Transverse colon (tissue), 4 donors: Measurements from ENCODE around the gene SEC31A. TPM values are rescaled to one million over a fixed set of nuclear protein-coding genes. Genes with fewer than 3 reads are reported as not detected.
"Not testable (repeated sequence)": the region's sequence is repeated elsewhere in the genome, so short reads cannot be mapped to it uniquely, and the experiment has no call there.

Experiments used
- DNase-seq: peaks from one replicate; pipeline ENCODE4 v3.0.0-alpha.2; 2019
- H3K27ac ChIP-seq, 4 donors: fragments of 200-600 bp; sonication (generic); 2 replicates each; pipeline ENCODE4 v1.5.1; 2016 to 2018; ENCODE audit warnings: inconsistent platforms in 4 of 4
- H3K27me3 ChIP-seq: fragments of 200-600 bp; sonication (generic); 2 replicates; pipeline ENCODE4 v1.5.1; 2017; ENCODE audit warnings: inconsistent platforms
- H3K36me3 ChIP-seq, 4 donors: fragments of 200-600 bp; sonication (generic); 2 replicates each; pipeline ENCODE4 v1.5.1; 2017 to 2019; ENCODE audit warnings: inconsistent platforms in 4 of 4
- H3K4me1 ChIP-seq, 4 donors: fragments of 200-600 bp; sonication (generic); 2 replicates each; pipeline ENCODE4 v1.5.1; 2017 to 2020; ENCODE audit warnings: inconsistent platforms in 4 of 4
- H3K4me3 ChIP-seq, 4 donors: fragments of 200-600 bp; sonication (generic); 1 replicate in 1 of 4; 2 replicates in 3 of 4; pipeline versions ENCODE4 v1.5.1 to v1.6.1; 2017 to 2019; ENCODE audit warnings: inconsistent platforms in 4 of 4
- H3K9me3 ChIP-seq, 2 donors: fragments of 200-600 bp; sonication (generic); 2 replicates each; pipeline ENCODE4 v1.5.1; 2017 to 2019; ENCODE audit warnings: inconsistent platforms in 2 of 2
- EP300 ChIP-seq: sonication (generic); formaldehyde crosslinking; IDR thresholded peaks from one replicate; pipeline ENCODE4 v1.6.1; 2017; ENCODE audit warnings: antibody characterized with exemption, low read depth
- POLR2A ChIP-seq: fragments of 450-650 bp; IDR thresholded peaks from one replicate; pipeline ENCODE4 v1.6.1; 2016; ENCODE audit warnings: antibody characterized with exemption, mild to moderate bottlenecking, moderate library complexity
- POLR2AphosphoS5 ChIP-seq, 3 donors: sonication (generic); formaldehyde crosslinking; IDR thresholded peaks; one replicate each; pipeline ENCODE4 v1.6.1; 2016; ENCODE audit warnings: antibody characterized with exemption in 3 of 3
- WGBS, 2 donors: methylation state at CpG; one replicate each; pipeline ENCODE4 v1.1.5; 2018; ENCODE audit warnings: low coverage in 1 of 2; 5-methylcytosine and 5-hydroxymethylcytosine counted together
- in situ Hi-C, 4 donors: fragments of 200-750 bp; cut with MboI; loops; one replicate each; pipeline versions ENCODE4 v1.15.0 to v1.15.1; 2017; ENCODE audit warnings: low sequenced_read_pairs in 3 of 4, low pct_ligation_motif_present in 1 of 4, low pct_unique_long_range_greater_than_20kb in 1 of 4
- intact Hi-C: fragments of 100-400 bp; cut with DNase I; formaldehyde crosslinking; loops from one replicate; pipeline ENCODE4 v1.15.1; 2023; ENCODE audit warnings: low total_unique reads
- total RNA-seq, 4 donors: library from RNA; depleted of rRNA; stranded (reverse); fragments of >200 nt; gene quantifications; one replicate each; pipeline ENCODE4 v1.1.0, GENCODE V29; 2016
- TF ChIP-seq, protein P1 (sequence below), 5 experiments: fragments of 200-600 bp in 3 of 5; fragments of 450-650 bp in 2 of 5; sonication (generic) in 3 of 5; IDR thresholded peaks; 1 replicate in 2 of 5; 2 replicates in 3 of 5; pipeline ENCODE4 v1.5.1; 2016 to 2017; ENCODE audit warnings: antibody characterized with exemption in 5 of 5, inconsistent platforms in 3 of 5, mild to moderate bottlenecking in 2 of 5, moderate library complexity in 1 of 5

Gene SEC31A
- total RNA-seq, 4 donors from 2014 or later = 144 to 214 (median 163) TPM

- TF ChIP-seq EP300 (no peak), POLR2A (no peak), POLR2AphosphoS5 (IDR thresholded peaks at IDR 0.05) (no peak)
- TF ChIP-seq, protein P1, sequence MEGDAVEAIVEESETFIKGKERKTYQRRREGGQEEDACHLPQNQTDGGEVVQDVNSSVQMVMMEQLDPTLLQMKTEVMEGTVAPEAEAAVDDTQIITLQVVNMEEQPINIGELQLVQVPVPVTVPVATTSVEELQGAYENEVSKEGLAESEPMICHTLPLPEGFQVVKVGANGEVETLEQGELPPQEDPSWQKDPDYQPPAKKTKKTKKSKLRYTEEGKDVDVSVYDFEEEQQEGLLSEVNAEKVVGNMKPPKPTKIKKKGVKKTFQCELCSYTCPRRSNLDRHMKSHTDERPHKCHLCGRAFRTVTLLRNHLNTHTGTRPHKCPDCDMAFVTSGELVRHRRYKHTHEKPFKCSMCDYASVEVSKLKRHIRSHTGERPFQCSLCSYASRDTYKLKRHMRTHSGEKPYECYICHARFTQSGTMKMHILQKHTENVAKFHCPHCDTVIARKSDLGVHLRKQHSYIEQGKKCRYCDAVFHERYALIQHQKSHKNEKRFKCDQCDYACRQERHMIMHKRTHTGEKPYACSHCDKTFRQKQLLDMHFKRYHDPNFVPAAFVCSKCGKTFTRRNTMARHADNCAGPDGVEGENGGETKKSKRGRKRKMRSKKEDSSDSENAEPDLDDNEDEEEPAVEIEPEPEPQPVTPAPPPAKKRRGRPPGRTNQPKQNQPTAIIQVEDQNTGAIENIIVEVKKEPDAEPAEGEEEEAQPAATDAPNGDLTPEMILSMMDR (IDR thresholded peaks at IDR 0.05) = no peak
- Histone ChIP-seq H3K4me1 (no peaks in the 10 kb centered on the region), H3K9me3 (no peaks in the 10 kb centered on the region), H3K27ac (no peak overlapping the region), H3K27me3 (no peaks in the 10 kb centered on the region), H3K36me3 (peaks cover 0 to 21% (median 0%) of the 10 kb centered on the region in 4 donors), H3K4me3 (no peak overlapping the region)
- in situ Hi-C loops = no loop called here
- 81 to 85% methylated on average over 5 of the region's 5 CpGs for WGBS, 2 donors
- no peak for DNase-seq
- intact Hi-C loops = no loop called here
Measured at GRCh38 chr4:82930848-82931755, 40.1 kb upstream of the SEC31A start.

- Histone ChIP-seq H3K9me3 (no peaks in the 10 kb centered on the region), H3K4me3 (no peak overlapping the region), H3K36me3 (peaks cover 0 to 7% (median 1%) of the 10 kb centered on the region in 4 donors), H3K4me1 (no peaks in the 10 kb centered on the region), H3K27me3 (no peaks in the 10 kb centered on the region), H3K27ac (no peak overlapping the region)
- in situ Hi-C loops (loop anchor here in 1 of 4 donors (25.0 kb wide), 1 partner anchor 341 kb away; no protein-coding TSS in a partner anchor), intact Hi-C loops (no loop called here)
- TF ChIP-seq, protein P1 (IDR thresholded peaks at IDR 0.05) = no peak
- TF ChIP-seq POLR2AphosphoS5 (IDR thresholded peaks at IDR 0.05) (no peak), POLR2A (no peak)
- DNase-seq = no peak
Measured at GRCh38 chr4:82921795-82922194, 30.8 kb upstream of the SEC31A start.

GRCh38 chr4:82919386-82919785, 28.4 kb upstream of the SEC31A start:
- in situ Hi-C loops = loop anchor here in 1 of 4 donors (25.0 kb wide), 1 partner anchor 343 kb away; no protein-coding TSS in a partner anchor
- H3K27me3 ChIP-seq = no peaks in the 10 kb centered on the region
- no peak for TF ChIP-seq EP300
- TF ChIP-seq POLR2A = no peak
- TF ChIP-seq POLR2AphosphoS5 (IDR thresholded peaks at IDR 0.05) = no peak
- TF ChIP-seq, protein P1 (IDR thresholded peaks at IDR 0.05) = no peak
- peaks cover 0 to 3% (median 0%) of the 10 kb centered on the region in 4 donors for H3K36me3 ChIP-seq
- H3K4me3 ChIP-seq = no peak overlapping the region
- H3K4me1 ChIP-seq = no peaks in the 10 kb centered on the region
- no peak for DNase-seq
- WGBS, 2 donors = 67 to 87% methylated on average over 2 of the region's 2 CpGs
- intact Hi-C loops = no loop called here
- no peaks in the 10 kb centered on the region for H3K9me3 ChIP-seq
- no peak overlapping the region for H3K27ac ChIP-seq

GRCh38 chr4:82918091-82918490, 27.1 kb upstream of the SEC31A start:
- TF ChIP-seq, protein P1 (IDR thresholded peaks at IDR 0.05) = no peak
- TF ChIP-seq POLR2A = no peak
- TF ChIP-seq POLR2AphosphoS5 (IDR thresholded peaks at IDR 0.05) = no peak
- TF ChIP-seq EP300 = no peak
- in situ Hi-C loops = loop anchor here in 1 of 4 donors (25.0 kb wide), 1 partner anchor 344 kb away; no protein-coding TSS in a partner anchor

DNA sequence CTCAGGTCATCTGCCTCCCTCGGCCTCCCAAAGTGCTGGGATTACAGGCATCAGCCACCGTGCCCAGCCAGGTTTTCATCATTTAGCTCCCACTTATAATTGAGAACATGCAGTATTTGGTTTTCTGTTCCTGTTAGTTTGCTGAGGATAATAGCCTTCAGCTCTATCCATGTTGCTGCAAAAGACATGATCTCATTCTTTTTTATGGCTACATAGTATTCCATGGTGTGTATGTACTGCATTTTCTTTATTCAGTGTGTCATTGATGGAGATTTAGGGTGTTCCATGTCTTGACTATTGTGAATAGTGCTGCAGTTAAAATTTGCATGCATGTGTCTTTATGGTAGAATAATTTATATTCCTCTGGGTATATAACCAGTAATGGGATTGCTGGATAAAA, 23.0 kb upstream of the SEC31A start:
- H3K9me3 ChIP-seq, H3K27ac ChIP-seq, H3K36me3 ChIP-seq, DNase-seq, H3K4me3 ChIP-seq, H3K4me1 ChIP-seq, H3K27me3 ChIP-seq, intact Hi-C loops: not testable (repeated sequence)
- WGBS, 2 donors = 98% methylated on average over 2 of the region's 2 CpGs; no CpG with 5 or more reads in 1 of the 2 donors
- in situ Hi-C loops = loop anchor here in 1 of 4 donors (25.0 kb wide), 1 partner anchor 348 kb away; no protein-coding TSS in a partner anchor

More at GRCh38 chr4:82918091-82918490, 27.1 kb upstream of the SEC31A start:
- Histone ChIP-seq H3K4me3 (no peak overlapping the region), H3K36me3 (peaks cover 0 to 3% (median 0%) of the 10 kb centered on the region in 4 donors), H3K27me3 (no peaks in the 10 kb centered on the region), H3K27ac (no peak overlapping the region), H3K9me3 (no peaks in the 10 kb centered on the region), H3K4me1 (no peaks in the 10 kb centered on the region)
- no peak for DNase-seq
- intact Hi-C loops = no loop called here
- 91 to 92% methylated on average over 7 of the region's 7 CpGs for WGBS, 2 donors
